HEK293 (cell line): ENCODE measurements around the gene GLB1L.

Experiments used
- CTCF ChIA-PET: fragments of 350-600 bp; formaldehyde crosslinking; extraction: SDS; loops from one replicate; lab custom pipeline; 2021; ENCODE audit warnings: antibody characterized with exemption; lab: Yijun Ruan, JAX
- POLR2A ChIA-PET: fragments of 300-600 bp; formaldehyde crosslinking; extraction: SDS; loops from one replicate; lab custom pipeline; 2020; ENCODE audit warnings: antibody characterized with exemption, inconsistent platforms; lab: Yijun Ruan, JAX
- H3K27ac ChIP-seq: fragments of 200-500 bp; sonication (Bioruptor generic); 2 replicates; pipeline ENCODE4 v1.5.1; 2014; ENCODE audit warnings: low read depth, low read length, control low read depth, inconsistent platforms; ENCODE audit errors: extremely low read depth
- H3K36me3 ChIP-seq, 2 experiments: fragments of 200-500 bp in 1 of 2; sonication (Bioruptor generic) in 1 of 2; 1 replicate in 1 of 2; 2 replicates in 1 of 2; pipeline ENCODE4 v1.5.1; 2014 to 2017; ENCODE audit warnings: inconsistent platforms in 2 of 2, low read length in 2 of 2; ENCODE audit not compliant: control insufficient read depth in 2 of 2, insufficient read depth in 1 of 2
- H3K4me1 ChIP-seq: fragments of 200-500 bp; sonication (Bioruptor generic); 2 replicates; pipeline ENCODE4 v1.5.1; 2014; ENCODE audit warnings: mild to moderate bottlenecking, low read length, inconsistent platforms; ENCODE audit not compliant: control insufficient read depth, insufficient read depth
- H3K4me3 ChIP-seq: 2 replicates; pipeline ENCODE4 v1.5.1; 2011; ENCODE audit warnings: low read depth, mild to moderate bottlenecking, control low read depth, low read length, moderate library complexity
- H3K9me3 ChIP-seq: fragments of 200-500 bp; sonication (Bioruptor generic); 2 replicates; pipeline ENCODE4 v1.5.1; 2014; ENCODE audit warnings: low read depth, low read length, inconsistent platforms; ENCODE audit not compliant: control insufficient read depth, insufficient read depth
- EGR2 ChIP-seq: fragments of 450-650 bp; formaldehyde crosslinking; IDR thresholded peaks from 2 replicates; pipeline ENCODE4 v1.5.1; 2016; ENCODE audit warnings: low read depth, missing biosample characterization, missing genetic modification characterization
- GLIS1 ChIP-seq: fragments of 450-650 bp; formaldehyde crosslinking; IDR thresholded peaks from 2 replicates; pipeline ENCODE4 v1.5.1; 2016; ENCODE audit warnings: missing biosample characterization, missing genetic modification characterization
- GLIS2 ChIP-seq: fragments of 450-650 bp; formaldehyde crosslinking; IDR thresholded peaks from 2 replicates; pipeline ENCODE4 v1.5.1; 2016; ENCODE audit warnings: missing biosample characterization, missing genetic modification characterization
- HOXD13 ChIP-seq: sonication (generic); formaldehyde crosslinking; IDR thresholded peaks from 2 replicates; pipeline ENCODE4 v1.8.0; 2022; ENCODE audit warnings: missing genetic modification reagents, borderline replicate concordance
- YY1 ChIP-seq: fragments of 450-650 bp; formaldehyde crosslinking; IDR thresholded peaks from 2 replicates; pipeline ENCODE4 v1.5.1; 2018; ENCODE audit warnings: missing biosample characterization, missing genetic modification characterization
- YY2 ChIP-seq: fragments of 450-650 bp; formaldehyde crosslinking; IDR thresholded peaks from 2 replicates; pipeline ENCODE4 v1.5.1; 2016; ENCODE audit warnings: missing biosample characterization, missing genetic modification characterization
- ZBTB48 ChIP-seq: fragments of 450-650 bp; formaldehyde crosslinking; IDR thresholded peaks from 2 replicates; pipeline ENCODE4 v1.5.1; 2016; ENCODE audit warnings: missing biosample characterization, missing genetic modification characterization
- ZNF16 ChIP-seq: fragments of 450-650 bp; formaldehyde crosslinking; IDR thresholded peaks from 2 replicates; pipeline ENCODE4 v1.5.1; 2016; ENCODE audit warnings: low read depth, missing biosample characterization, missing genetic modification characterization
- ZNF19 ChIP-seq: fragments of 450-650 bp; formaldehyde crosslinking; IDR thresholded peaks from 2 replicates; pipeline ENCODE4; 2016; ENCODE audit warnings: missing biosample characterization, missing genetic modification characterization, low read depth
- ZNF335 ChIP-seq: fragments of 450-650 bp; formaldehyde crosslinking; conservative IDR thresholded peaks from 2 replicates; pipeline ENCODE4 v1.5.1; 2016; ENCODE audit warnings: missing biosample characterization, missing genetic modification characterization
- ZNF341 ChIP-seq: fragments of 450-650 bp; formaldehyde crosslinking; IDR thresholded peaks from 2 replicates; pipeline ENCODE4; 2016; ENCODE audit warnings: low read depth, missing biosample characterization, missing genetic modification characterization
- ZNF514 ChIP-seq: fragments of 450-650 bp; formaldehyde crosslinking; IDR thresholded peaks from 2 replicates; pipeline ENCODE4 v1.5.1; 2016; ENCODE audit warnings: missing biosample characterization, missing genetic modification characterization
- ZNF549 ChIP-seq: fragments of 450-650 bp; IDR thresholded peaks from 2 replicates; pipeline ENCODE4 v1.5.1; 2018; ENCODE audit warnings: missing biosample characterization, missing genetic modification characterization, mild to moderate bottlenecking, inconsistent platforms, moderate library complexity
- ZNF624 ChIP-seq: fragments of 450-650 bp; formaldehyde crosslinking; IDR thresholded peaks from 2 replicates; pipeline ENCODE4 v1.5.1; 2017; ENCODE audit warnings: missing biosample characterization, missing genetic modification characterization
- ZNF777 ChIP-seq: fragments of 450-650 bp; formaldehyde crosslinking; IDR thresholded peaks from 2 replicates; pipeline ENCODE4 v1.5.1; 2017; ENCODE audit warnings: missing biosample characterization, missing genetic modification characterization, borderline replicate concordance
- ZNF830 ChIP-seq: fragments of 450-650 bp; IDR thresholded peaks from 2 replicates; pipeline ENCODE4 v1.5.0; 2018; ENCODE audit warnings: missing biosample characterization, missing genetic modification characterization, low read depth, mild to moderate bottlenecking, moderate library complexity
- TF ChIP-seq, protein P1 (sequence below): fragments of 450-650 bp; formaldehyde crosslinking; IDR thresholded peaks from 2 replicates; pipeline ENCODE4 v1.5.1; 2016; ENCODE audit warnings: missing biosample characterization, missing genetic modification characterization
- TF ChIP-seq, protein P2 (sequence below): fragments of 450-650 bp; formaldehyde crosslinking; IDR thresholded peaks from 2 replicates; pipeline ENCODE4 v1.5.1; 2016; ENCODE audit warnings: missing biosample characterization, missing genetic modification characterization
- TF ChIP-seq, protein P3 (sequence below): fragments of 450-650 bp; formaldehyde crosslinking; optimal IDR thresholded peaks from 2 replicates; pipeline ENCODE3; 2016; ENCODE audit warnings: missing biosample characterization, mild to moderate bottlenecking, missing genetic modification characterization
- TF ChIP-seq, protein P4 (sequence below): fragments of 450-650 bp; formaldehyde crosslinking; IDR thresholded peaks from 2 replicates; pipeline ENCODE4 v1.5.1; 2016; ENCODE audit warnings: missing biosample characterization, missing genetic modification characterization

GLB1L gene

DNA sequence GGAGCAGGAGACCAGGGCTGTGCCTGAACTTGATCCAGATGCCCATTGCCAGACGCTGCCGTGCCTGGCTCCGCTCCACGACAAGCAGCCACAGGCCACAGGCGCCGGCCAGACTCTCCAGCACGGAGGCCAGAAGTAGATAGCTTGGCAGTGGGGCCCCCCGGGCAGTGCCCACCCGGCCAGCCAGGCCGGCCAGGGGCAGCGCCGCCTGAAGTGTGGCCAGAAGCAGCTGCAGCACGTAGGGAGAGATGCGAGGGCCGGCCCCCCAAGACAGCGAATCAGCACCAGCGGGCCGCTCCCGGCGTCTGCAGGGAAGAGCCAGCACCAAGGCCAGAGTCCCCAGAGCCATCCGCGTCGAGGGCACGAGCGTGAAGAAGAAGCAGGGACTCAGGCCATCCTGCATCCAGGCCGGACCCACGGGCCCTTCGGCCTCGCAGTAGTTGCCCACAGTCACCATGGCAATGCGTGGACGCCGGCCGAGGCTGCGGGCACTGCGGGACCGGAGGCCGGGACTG is 27.0 kb downstream of the GLB1L start:
- ChIA-PET CTCF (interaction anchor here (0.5 to 2.6 kb wide), 6 partner anchors 42 to 507 kb away, joined by 3 to 9 read pairs (median 4); partner anchors contain the start of gene TTLL4), POLR2A (interaction anchor here (0.6 to 6.2 kb wide), 10 partner anchors 9 to 61 kb away, joined by 3 to 42 read pairs (median 6); partner anchors contain the start of genes ANKZF1, ATG9A, CNPPD1 and DNAJB2)
- Histone ChIP-seq H3K9me3 (no peaks in the 10 kb centered on the region), H3K4me1 (no peaks in the 10 kb centered on the region), H3K27ac (peak overlapping the region; percentile 80), H3K36me3 (peaks cover 3 to 76% of the 10 kb centered on the region in 2 experiments; a peak in 2 of 3 replicates), H3K4me3 (peak overlapping the region; percentile 27)
- TF ChIP-seq ZNF830 (no peak), ZNF341 (tag by site-specific recombination) (peak; percentile 54), ZNF549 (no peak), ZBTB48 (0 out of 2 replicates have a peak, but pooled peaks have one; percentile 68), GLIS1 (peak; percentile 43), GLIS2 (tag by site-specific recombination) (peak; percentile 37; the same call in 1 of the 2 replicates), ZNF335 (tag by site-specific recombination) (peak; percentile 86), HOXD13 (CRISPR knock-in tag) (peak; percentile 55; the same call in 1 of the 2 replicates), ZNF514 (tag by site-specific recombination) (no peak), ZNF16 (tag by site-specific recombination) (no peak), ZNF19 (no peak), ZNF624 (tag by site-specific recombination) (no peak)
- TF ChIP-seq, protein P1, sequence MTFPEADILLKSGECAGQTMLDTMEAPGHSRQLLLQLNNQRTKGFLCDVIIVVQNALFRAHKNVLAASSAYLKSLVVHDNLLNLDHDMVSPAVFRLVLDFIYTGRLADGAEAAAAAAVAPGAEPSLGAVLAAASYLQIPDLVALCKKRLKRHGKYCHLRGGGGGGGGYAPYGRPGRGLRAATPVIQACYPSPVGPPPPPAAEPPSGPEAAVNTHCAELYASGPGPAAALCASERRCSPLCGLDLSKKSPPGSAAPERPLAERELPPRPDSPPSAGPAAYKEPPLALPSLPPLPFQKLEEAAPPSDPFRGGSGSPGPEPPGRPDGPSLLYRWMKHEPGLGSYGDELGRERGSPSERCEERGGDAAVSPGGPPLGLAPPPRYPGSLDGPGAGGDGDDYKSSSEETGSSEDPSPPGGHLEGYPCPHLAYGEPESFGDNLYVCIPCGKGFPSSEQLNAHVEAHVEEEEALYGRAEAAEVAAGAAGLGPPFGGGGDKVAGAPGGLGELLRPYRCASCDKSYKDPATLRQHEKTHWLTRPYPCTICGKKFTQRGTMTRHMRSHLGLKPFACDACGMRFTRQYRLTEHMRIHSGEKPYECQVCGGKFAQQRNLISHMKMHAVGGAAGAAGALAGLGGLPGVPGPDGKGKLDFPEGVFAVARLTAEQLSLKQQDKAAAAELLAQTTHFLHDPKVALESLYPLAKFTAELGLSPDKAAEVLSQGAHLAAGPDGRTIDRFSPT (tag by site-specific recombination): peak; percentile 43; the same call in 1 of the 2 replicates
- TF ChIP-seq, protein P2, sequence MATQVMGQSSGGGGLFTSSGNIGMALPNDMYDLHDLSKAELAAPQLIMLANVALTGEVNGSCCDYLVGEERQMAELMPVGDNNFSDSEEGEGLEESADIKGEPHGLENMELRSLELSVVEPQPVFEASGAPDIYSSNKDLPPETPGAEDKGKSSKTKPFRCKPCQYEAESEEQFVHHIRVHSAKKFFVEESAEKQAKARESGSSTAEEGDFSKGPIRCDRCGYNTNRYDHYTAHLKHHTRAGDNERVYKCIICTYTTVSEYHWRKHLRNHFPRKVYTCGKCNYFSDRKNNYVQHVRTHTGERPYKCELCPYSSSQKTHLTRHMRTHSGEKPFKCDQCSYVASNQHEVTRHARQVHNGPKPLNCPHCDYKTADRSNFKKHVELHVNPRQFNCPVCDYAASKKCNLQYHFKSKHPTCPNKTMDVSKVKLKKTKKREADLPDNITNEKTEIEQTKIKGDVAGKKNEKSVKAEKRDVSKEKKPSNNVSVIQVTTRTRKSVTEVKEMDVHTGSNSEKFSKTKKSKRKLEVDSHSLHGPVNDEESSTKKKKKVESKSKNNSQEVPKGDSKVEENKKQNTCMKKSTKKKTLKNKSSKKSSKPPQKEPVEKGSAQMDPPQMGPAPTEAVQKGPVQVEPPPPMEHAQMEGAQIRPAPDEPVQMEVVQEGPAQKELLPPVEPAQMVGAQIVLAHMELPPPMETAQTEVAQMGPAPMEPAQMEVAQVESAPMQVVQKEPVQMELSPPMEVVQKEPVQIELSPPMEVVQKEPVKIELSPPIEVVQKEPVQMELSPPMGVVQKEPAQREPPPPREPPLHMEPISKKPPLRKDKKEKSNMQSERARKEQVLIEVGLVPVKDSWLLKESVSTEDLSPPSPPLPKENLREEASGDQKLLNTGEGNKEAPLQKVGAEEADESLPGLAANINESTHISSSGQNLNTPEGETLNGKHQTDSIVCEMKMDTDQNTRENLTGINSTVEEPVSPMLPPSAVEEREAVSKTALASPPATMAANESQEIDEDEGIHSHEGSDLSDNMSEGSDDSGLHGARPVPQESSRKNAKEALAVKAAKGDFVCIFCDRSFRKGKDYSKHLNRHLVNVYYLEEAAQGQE: peak; percentile 91

DNA sequence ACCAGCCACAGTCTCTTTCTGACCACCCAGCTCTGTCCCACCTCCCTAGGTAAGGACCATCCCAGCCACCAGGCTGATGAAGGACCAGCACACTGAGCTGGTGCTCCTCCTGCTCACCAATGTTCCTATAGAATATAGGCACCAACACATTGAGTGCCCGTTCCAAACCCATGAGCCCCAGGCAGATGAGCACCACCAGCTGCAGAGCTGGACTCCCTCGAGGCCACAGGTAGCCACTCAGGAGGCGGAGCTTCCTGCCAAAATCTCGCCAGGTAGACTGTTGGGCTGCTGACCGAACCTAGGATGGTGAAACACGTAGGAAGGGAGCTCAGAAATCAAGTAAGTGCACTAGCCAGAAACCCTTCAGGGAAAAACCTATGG is 28.7 kb downstream of the GLB1L start:
- ChIA-PET POLR2A (interaction anchor here (1.2 to 6.2 kb wide), 3 partner anchors 10 to 29 kb away, joined by 3 to 42 read pairs (median 5); partner anchors contain the start of genes ANKZF1, ATG9A, GLB1L and STK16), CTCF (interaction anchor here (0.6 to 2.5 kb wide), 6 partner anchors 10 to 309 kb away, joined by 3 to 13 read pairs (median 4); no protein-coding TSS in a partner anchor)
- TF ChIP-seq EGR2: no peak
- TF ChIP-seq, protein P3, sequence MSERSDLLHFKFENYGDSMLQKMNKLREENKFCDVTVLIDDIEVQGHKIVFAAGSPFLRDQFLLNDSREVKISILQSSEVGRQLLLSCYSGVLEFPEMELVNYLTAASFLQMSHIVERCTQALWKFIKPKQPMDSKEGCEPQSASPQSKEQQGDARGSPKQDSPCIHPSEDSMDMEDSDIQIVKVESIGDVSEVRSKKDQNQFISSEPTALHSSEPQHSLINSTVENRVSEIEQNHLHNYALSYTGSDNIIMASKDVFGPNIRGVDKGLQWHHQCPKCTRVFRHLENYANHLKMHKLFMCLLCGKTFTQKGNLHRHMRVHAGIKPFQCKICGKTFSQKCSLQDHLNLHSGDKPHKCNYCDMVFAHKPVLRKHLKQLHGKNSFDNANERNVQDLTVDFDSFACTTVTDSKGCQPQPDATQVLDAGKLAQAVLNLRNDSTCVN: no peak
- no peak for TF ChIP-seq YY2 (tag by site-specific recombination)
- TF ChIP-seq, protein P4, sequence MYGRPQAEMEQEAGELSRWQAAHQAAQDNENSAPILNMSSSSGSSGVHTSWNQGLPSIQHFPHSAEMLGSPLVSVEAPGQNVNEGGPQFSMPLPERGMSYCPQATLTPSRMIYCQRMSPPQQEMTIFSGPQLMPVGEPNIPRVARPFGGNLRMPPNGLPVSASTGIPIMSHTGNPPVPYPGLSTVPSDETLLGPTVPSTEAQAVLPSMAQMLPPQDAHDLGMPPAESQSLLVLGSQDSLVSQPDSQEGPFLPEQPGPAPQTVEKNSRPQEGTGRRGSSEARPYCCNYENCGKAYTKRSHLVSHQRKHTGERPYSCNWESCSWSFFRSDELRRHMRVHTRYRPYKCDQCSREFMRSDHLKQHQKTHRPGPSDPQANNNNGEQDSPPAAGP (tag by site-specific recombination): no peak
- TF ChIP-seq ZNF777: no peak
- TF ChIP-seq YY1 (tag by site-specific recombination): no peak
- TF ChIP-seq, all 188 proteins: peak for 0
- H3K27ac ChIP-seq: no peak overlapping the region
- no peaks in the 10 kb centered on the region for H3K9me3 ChIP-seq
- H3K4me1 ChIP-seq: no peaks in the 10 kb centered on the region
- H3K36me3 ChIP-seq: peaks cover 10 to 73% of the 10 kb centered on the region in 2 experiments; a peak in 2 of 3 replicates
- H3K4me3 ChIP-seq: no peak overlapping the region
